ENCODE data around the gene COQ7. TPM values are rescaled to one million over a fixed set of nuclear protein-coding genes. Genes with fewer than 3 reads are reported as not detected.

The COQ7 gene
- total and polyA plus RNA-seq, 2 experiments from 2014 or later = 17.9 to 21.7 TPM

GRCh38 chr16:19084879-19085278 is 17.5 kb downstream of the COQ7 start:
- Mint-ChIP-seq H3K9me3 (peaks cover 8% of the 10 kb centered on the region; the same call in 2 of the 3 replicates), H3K4me1 (no peaks in the 10 kb centered on the region), H3K4me3 (no peak overlapping the region), H3K27ac (no peak overlapping the region), H3K36me3 (ENCODE audit: low read depth) (peaks cover 28% of the 10 kb centered on the region), H3K27me3 (ENCODE audit: insufficient read depth, low read depth, poor library complexity) (peaks cover 11% of the 10 kb centered on the region)
- ATAC-seq = no peak
- 0 out of 2 replicates have a peak, but pooled peaks cover 3% of the 10 kb centered on the region for H3K9me2 ChIP-seq (ENCODE audit: insufficient read depth)
- H3K4me1 ChIP-seq (ENCODE audit: insufficient read depth) = no peaks in the 10 kb centered on the region
- H3K4me3 ChIP-seq = no peak overlapping the region
- DNase-seq (ENCODE audit: low spot score) = no peak
- peaks cover 18% of the 10 kb centered on the region for H3K27me3 ChIP-seq (ENCODE audit: insufficient read depth)
- TF ChIP-seq STAT1 (IDR thresholded peaks at IDR 0.05; ENCODE audit: unreplicated experiment) (no peak), ETS1 (IDR thresholded peaks at IDR 0.05) (no peak), ZNF331 (CRISPR knock-in tag; IDR thresholded peaks at IDR 0.05; ENCODE audit: low read depth) (no peak), POLR2AphosphoS5 (IDR thresholded peaks at IDR 0.05; ENCODE audit: low read depth) (no peak), ZNF114 (CRISPR knock-in tag; IDR thresholded peaks at IDR 0.05) (no peak), CREB1 (CRISPR knock-in tag; IDR thresholded peaks at IDR 0.05; ENCODE audit: low read depth) (no peak), NANOG (IDR thresholded peaks at IDR 0.05; ENCODE audit: borderline replicate concordance) (no peak), REST (IDR thresholded peaks at IDR 0.05; ENCODE audit: unreplicated experiment) (no peak), JUNB (IDR thresholded peaks at IDR 0.05; ENCODE audit: unreplicated experiment) (no peak), CTCF (conservative IDR thresholded peaks at IDR 0.05; ENCODE audit: low read depth in 2 of 2) (no peak), ZNF462 (CRISPR knock-in tag; IDR thresholded peaks at IDR 0.05) (no peak), EZH2phosphoT487 (IDR thresholded peaks at IDR 0.05; ENCODE audit: unreplicated experiment) (no peak), EZH2 (IDR thresholded peaks at IDR 0.05; ENCODE audit: low read depth, unreplicated experiment) (no peak)
- no peak overlapping the region for H3K27ac ChIP-seq (ENCODE audit: low read depth)
- H3K4me2 ChIP-seq = no peak overlapping the region
- no peaks in the 10 kb centered on the region for H3K79me2 ChIP-seq (replicated peaks; ENCODE audit: insufficient read depth)
- H3K36me3 ChIP-seq (ENCODE audit: insufficient read depth) = no peaks in the 10 kb centered on the region
- H4K20me1 ChIP-seq (replicated peaks; ENCODE audit: insufficient read depth) = no peaks in the 10 kb centered on the region
- no peaks in the 10 kb centered on the region for H3F3A ChIP-seq (replicated peaks; ENCODE audit: low read depth)
- no peak overlapping the region for H2AFZ ChIP-seq

Data from GM23338 (cell line).